T-helper 1 cell (primary cell): ENCODE results near the gene C9orf85.

Experiments used
- DNase-seq, 5 donors: peaks; one replicate each; pipeline ENCODE4 v3.0.0-alpha.2; 2012 to 2020

The C9orf85 gene

GRCh38 chr9:72012646-72013045, 101.2 kb downstream of the C9orf85 start:
- no peak for DNase-seq

GRCh38 chr9:72013292-72013760, 101.9 kb downstream of the C9orf85 start:
- DNase-seq, result no peak

GRCh38 chr9:72022841-72023240, 111.4 kb downstream of the C9orf85 start:
- no peak for DNase-seq
